PFSK-1 (cell line): Measurements from ENCODE around the gene MORN1.

ENCODE experiments used
- FOXP2 ChIP-seq: optimal IDR thresholded peaks from 2 replicates; pipeline ENCODE3; 2011; ENCODE audit warnings: borderline replicate concordance, control low read depth, inconsistent platforms; ENCODE audit not compliant: insufficient read depth; ENCODE audit errors: extremely low read length, extremely low read depth
- POLR2AphosphoS5 ChIP-seq: IDR thresholded peaks from 2 replicates; pipeline ENCODE4 v1.6.1; 2012; ENCODE audit warnings: low read depth, mild to moderate bottlenecking, control low read depth, low read length, moderate library complexity
- SIN3A ChIP-seq: IDR thresholded peaks from 2 replicates; pipeline ENCODE4 v1.6.1; 2012; ENCODE audit warnings: mild to moderate bottlenecking, low read length, moderate library complexity, borderline replicate concordance; ENCODE audit not compliant: insufficient read depth
- TAF1 ChIP-seq: IDR thresholded peaks from 2 replicates; pipeline ENCODE4 v1.6.1; 2012; ENCODE audit warnings: low read length, control low read depth, borderline replicate concordance; ENCODE audit not compliant: insufficient read depth
- TF ChIP-seq, protein P1 (sequence below), 2 experiments: IDR thresholded peaks; 2 replicates each; pipeline versions ENCODE4 v1.6.1 to v1.8.0; 2011 to 2012; ENCODE audit warnings: low read depth in 2 of 2, low read length in 2 of 2, control low read depth in 1 of 2, inconsistent platforms in 1 of 2, mild to moderate bottlenecking in 1 of 2, moderate library complexity in 1 of 2; ENCODE audit not compliant: insufficient read depth in 1 of 2

MORN1 gene

GRCh38 chr1:2283371-2283990 is 107.9 kb downstream of the MORN1 start:
- TF ChIP-seq FOXP2 (no peak), SIN3A (no peak), TAF1 (no peak), POLR2AphosphoS5 (no peak)
- TF ChIP-seq, protein P1, sequence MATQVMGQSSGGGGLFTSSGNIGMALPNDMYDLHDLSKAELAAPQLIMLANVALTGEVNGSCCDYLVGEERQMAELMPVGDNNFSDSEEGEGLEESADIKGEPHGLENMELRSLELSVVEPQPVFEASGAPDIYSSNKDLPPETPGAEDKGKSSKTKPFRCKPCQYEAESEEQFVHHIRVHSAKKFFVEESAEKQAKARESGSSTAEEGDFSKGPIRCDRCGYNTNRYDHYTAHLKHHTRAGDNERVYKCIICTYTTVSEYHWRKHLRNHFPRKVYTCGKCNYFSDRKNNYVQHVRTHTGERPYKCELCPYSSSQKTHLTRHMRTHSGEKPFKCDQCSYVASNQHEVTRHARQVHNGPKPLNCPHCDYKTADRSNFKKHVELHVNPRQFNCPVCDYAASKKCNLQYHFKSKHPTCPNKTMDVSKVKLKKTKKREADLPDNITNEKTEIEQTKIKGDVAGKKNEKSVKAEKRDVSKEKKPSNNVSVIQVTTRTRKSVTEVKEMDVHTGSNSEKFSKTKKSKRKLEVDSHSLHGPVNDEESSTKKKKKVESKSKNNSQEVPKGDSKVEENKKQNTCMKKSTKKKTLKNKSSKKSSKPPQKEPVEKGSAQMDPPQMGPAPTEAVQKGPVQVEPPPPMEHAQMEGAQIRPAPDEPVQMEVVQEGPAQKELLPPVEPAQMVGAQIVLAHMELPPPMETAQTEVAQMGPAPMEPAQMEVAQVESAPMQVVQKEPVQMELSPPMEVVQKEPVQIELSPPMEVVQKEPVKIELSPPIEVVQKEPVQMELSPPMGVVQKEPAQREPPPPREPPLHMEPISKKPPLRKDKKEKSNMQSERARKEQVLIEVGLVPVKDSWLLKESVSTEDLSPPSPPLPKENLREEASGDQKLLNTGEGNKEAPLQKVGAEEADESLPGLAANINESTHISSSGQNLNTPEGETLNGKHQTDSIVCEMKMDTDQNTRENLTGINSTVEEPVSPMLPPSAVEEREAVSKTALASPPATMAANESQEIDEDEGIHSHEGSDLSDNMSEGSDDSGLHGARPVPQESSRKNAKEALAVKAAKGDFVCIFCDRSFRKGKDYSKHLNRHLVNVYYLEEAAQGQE (IDR thresholded peaks at IDR 0.05; ENCODE audit: insufficient read depth in 1 of 2, low read depth in 2 of 2, low read length in 2 of 2), result no peak

GRCh38 chr1:2282556-2283270 is 108.6 kb downstream of the MORN1 start:
- TF ChIP-seq POLR2AphosphoS5 (no peak), TAF1 (no peak)
- TF ChIP-seq, protein P1 (IDR thresholded peaks at IDR 0.05; ENCODE audit: insufficient read depth in 1 of 2, low read depth in 2 of 2, low read length in 2 of 2), result no peak

DNA sequence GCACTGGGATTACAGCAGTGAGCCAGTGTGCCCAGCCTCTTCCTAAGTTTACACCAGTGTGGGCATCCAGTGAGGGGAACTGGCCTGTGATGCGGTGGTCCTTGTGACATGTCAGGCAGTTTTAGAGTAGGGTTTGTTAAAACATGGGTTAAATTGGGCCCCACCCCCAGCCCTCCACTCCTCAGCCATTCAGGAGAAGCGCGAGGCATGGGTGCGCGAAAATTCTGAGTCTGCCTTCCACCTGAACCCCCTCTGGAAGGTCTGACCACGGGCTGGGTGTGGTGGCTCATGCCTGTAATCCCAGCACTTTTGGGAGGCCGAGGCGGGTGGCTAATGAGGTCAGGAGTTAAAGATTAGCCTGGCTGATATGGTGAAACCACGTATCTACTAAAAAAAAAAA is 111.5 kb downstream of the MORN1 start:
- TF ChIP-seq POLR2AphosphoS5, result no peak
- TF ChIP-seq, protein P1 (IDR thresholded peaks at IDR 0.05; ENCODE audit: insufficient read depth in 1 of 2, low read depth in 2 of 2, low read length in 2 of 2), result no peak

DNA sequence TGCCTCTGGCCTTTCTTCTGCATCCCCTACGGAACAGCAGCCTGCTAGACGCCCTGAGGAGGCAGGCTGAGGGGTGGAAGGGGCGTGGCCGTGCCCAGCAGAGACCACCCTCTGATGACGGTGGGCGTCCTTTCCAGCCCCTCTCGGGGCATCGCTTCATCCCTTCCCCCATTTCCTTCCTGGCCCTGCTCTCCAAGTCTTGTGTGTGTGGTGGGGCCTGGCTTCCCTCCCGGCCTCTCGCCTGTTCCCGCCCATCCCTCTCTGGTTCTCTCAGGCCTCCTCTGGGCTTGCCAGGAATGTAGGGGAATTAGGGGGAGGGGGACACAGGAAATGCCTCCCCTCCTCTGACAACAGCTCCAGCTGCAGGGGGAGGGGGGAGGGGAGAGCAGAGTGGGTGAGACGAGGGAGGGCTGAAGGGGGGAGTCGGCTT is 112.1 kb downstream of the MORN1 start:
- TF ChIP-seq, protein P1 (IDR thresholded peaks at IDR 0.05; ENCODE audit: insufficient read depth in 1 of 2, low read depth in 2 of 2, low read length in 2 of 2), result no peak
- TF ChIP-seq SIN3A, result no peak
- no peak for TF ChIP-seq POLR2AphosphoS5
- peak; percentile 50 for TF ChIP-seq FOXP2
- TF ChIP-seq TAF1, result no peak
